Right renal cortex interstitium (tissue), 3 donors: ENCODE data around the gene SIX1. TPM values are rescaled to one million over a fixed set of nuclear protein-coding genes. Genes with fewer than 3 reads are reported as not detected.

Experiments used
- DNase-seq, 3 donors: peaks; one replicate each; pipeline ENCODE4 v3.0.0-alpha.2; 2013; ENCODE audit warnings: low read depth in 3 of 3, low spot score in 2 of 3
- polyA plus RNA-seq, 3 donors: library from polyadenylated mRNA; unstranded; fragments of 120-200 nt; gene quantifications; one replicate each; pipeline ENCODE4 v1.2.1, GENCODE V29; 2013; ENCODE audit not compliant: insufficient read length in 3 of 3

SIX1 gene
- polyA plus RNA-seq, 3 donors = 7.5 to 12.4 (median 10.3) TPM

- no peak for DNase-seq
These were observed 5.6 kb downstream of the SIX1 start for GRCh38 chr14:60643463-60644314.

GRCh38 chr14:60643141-60643462 is 6.2 kb downstream of the SIX1 start:
- no peak for DNase-seq

GRCh38 chr14:60642270-60643140 is 6.8 kb downstream of the SIX1 start:
- DNase-seq = no peak

- DNase-seq = no peak
These were observed 7.5 kb downstream of the SIX1 start for GRCh38 chr14:60641742-60642269.

DNA sequence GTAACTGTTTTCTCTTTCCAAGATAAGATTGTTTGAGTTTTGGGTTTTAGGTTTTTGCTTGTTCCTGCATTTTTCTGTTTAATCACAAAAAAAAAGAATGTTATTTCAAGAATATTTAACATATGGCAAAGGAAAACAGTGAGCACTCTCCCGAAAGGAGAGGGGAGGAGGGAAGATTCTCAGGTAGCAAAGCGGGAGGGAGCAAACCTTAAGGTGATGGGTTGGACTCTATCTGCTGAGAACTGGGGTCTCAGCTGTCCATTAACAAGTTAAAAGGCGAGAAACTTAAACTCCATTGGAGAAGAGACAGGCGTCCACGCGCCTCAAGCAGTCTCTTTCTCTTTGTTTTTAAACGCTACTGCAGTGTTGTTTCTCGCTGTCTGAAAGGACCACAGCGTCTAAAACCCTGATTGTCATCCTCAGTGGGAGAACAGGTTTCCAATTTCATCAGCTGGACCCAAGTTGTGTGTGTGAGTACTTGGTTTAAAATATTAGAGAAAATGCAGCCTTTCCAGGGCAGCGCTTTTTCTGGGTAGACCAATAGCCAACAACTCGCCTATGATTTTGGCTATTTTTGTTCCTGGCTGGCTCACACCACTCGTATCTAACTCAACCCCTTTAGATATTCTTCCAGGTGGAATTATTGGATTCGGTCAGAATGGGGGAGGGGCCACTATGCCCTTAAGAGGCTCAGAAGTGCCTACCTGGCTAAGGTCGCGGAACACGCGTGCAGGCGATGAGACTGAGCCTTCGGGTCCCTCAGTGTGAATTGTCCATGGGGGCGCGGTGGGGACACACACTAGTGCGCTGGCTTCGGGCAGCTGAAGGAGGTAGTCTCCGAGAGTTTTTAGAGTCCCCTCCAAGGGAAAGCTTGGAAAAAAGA is 8.2 kb downstream of the SIX1 start:
- no peak for DNase-seq

GRCh38 chr14:60639674-60640073 is 9.6 kb downstream of the SIX1 start:
- no peak for DNase-seq

DNA sequence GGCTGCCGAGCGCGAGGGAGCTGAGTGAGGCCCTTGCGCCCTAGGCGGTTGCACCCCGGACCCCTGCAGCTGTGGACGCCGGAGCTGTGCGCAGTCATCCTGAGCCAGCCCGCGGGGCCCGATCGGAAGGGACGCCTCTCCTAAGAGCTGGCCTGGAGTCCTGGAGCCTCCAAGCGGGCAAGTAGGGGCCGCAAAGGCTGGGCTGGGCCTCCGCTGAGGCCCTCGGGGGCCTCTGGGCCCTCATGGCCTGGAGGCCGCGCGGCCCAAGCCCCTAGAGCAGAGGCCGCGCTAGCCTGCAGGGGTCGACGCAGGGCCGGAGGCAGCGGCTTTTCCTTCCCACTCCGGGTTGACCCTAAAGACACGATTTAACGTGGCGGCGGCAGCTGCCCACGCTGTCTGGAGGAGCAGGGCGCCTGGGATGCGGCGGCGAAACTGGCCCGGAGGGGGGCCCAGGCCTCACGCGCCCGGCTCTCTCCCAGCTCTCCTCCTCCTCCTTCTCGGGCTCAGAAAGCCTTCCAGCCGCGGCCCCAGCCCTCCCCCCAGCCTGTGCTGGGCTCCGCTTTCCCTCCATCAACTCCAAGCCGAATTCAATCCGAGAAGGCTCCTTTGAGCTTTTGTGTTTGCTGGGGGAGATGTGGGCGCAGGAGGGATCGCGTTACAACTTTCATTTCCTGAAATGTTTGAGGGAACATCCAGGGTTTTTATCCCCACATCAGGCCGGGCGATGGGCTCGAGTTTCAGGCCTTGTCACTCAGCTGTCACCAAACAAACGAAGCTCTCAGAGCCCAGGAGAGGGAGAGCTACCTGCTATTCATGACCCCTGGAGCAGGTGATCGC is 11.6 kb downstream of the SIX1 start:
- DNase-seq = no peak

DNA sequence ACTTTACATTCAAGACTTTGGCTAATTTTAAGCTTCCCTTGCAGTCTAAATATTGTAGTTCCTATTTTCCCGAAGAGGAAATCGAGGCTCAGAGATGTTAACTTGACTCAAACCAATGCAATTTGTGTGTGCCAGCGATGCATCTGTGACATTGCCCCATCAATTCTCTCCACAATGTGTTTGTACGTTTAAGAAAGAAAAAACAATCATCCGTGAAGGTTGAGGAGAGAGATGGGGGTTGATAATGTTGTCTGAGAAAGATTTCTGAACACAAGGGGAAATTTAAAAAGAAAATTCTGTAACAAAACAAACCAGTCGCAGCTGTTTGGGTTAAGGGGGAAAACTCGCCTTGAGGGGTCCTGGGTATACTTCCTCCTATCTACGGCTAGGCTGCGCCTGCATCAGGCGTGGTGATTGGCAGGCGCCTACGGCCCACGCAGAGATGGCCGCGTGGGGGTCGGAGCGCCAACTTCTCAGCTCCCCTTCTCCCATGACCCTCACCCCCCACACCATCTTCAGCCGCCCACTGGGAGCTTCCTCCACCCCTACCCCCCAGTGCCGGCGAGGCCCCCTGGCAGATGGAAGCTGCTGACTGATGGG is 12.3 kb downstream of the SIX1 start:
- no peak for DNase-seq

GRCh38 chr14:60634153-60634552 is 15.1 kb downstream of the SIX1 start:
- no peak for DNase-seq

DNA sequence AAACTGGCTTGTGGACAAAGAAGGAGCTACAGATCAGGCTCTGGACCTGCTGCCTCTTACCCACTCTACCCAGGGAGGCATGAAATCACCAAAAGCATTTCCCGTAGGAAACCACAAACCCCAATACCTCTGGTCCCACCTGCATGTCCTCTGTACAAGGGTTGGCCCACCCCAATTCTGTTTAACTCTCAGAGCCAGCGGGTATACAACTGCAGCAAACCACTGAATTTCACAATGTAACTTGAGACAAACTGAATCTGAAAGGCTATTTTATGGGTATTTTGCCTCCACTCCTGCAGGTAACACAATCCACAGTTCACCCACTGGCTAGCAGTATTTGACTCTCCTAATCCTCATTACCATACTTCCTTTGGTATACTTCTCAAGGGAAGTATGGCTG is 16.5 kb downstream of the SIX1 start:
- DNase-seq = no peak

GRCh38 chr14:60632257-60632656 is 17.0 kb downstream of the SIX1 start:
- no peak for DNase-seq

DNA sequence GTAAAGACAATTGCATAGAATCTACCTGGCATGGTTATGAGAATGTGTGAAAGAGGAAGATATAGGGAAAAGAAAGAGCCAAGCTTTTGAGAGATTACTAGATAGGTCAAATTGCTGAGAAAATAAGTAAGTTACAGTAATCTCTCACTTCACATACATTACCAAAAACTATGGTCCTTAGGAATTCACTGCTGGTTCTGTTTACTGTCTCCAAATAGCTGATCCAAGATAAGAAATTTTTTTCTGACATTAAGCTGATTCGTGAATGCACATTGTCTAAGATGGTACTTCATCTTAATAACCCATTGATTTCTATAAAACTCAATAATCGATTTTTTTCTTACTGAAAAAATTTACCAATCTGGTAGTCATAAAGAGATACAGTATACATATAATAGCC is 17.4 kb downstream of the SIX1 start:
- DNase-seq = no peak

- DNase-seq = no peak
These were observed 19.1 kb downstream of the SIX1 start for GRCh38 chr14:60630129-60630528.

DNA sequence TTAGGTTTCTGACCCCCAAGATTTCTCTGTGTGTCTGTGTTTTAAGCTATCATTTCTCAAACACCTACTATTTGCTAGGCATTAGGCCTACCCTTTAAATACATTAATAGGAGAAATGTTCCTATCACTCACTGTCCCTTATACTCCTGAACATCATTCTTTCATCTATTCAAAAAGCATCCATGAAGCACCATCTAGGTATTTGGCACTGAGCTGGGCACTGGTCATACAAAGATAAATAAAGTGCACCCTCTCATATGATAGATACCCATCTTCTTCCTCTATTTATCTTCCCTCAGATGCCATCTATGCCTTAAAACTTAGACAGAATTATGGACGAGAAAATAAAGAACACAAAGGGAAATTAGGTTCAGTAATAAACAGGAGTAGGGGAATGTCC is 20.4 kb downstream of the SIX1 start:
- no peak for DNase-seq

GRCh38 chr14:60622917-60623257 is 26.4 kb downstream of the SIX1 start:
- DNase-seq = no peak

DNA sequence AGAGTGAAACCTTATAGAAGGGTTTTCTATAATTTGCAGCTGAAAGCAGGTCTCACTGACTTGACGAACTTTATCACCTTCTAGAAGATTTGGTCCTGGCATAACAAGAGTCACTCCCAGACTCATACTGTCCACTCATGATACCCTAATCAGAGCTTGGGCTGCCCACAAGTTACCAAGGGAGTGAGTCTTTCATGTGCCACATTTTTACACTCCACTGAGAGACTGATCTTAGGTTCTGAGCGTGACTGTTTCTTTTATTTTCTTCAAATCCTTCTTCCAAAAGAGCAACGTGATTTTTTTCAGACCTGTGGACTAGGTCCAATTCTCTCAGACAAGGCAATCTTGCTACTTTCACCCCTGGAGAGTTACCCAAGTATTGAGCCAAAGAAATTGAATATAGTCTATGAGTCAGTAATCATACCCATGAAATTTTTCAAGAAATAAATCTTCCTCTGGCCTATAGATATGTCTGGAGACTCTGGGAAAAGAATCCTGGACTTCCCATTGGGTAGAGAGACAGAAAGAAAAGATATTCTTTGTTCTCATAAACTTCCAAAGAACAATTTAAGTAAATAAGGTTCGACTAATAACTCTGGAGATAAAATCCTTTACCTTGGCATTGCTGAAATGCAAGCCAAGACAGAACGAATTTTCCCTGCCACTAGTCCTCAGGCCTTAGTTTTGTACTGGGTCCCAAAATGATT is 26.9 kb downstream of the SIX1 start:
- DNase-seq = no peak

DNA sequence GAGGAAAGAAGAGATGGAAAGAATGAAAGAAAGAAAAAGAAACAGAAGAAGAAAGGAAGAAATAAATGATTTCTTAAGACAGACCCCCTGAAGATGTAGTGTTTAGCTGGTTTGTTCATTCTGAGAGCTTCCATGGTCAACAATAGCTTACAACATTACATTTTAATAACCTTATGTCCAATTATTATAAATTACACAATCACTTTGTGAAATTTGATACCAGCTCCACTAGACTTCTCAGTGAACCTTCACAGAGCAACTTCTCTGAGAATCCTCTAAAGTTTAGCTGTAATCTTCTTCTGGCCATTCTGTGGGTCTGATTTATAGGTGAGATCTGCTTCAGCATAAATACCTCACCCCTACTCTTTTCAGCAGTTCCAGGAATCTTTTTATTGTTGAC is 27.9 kb downstream of the SIX1 start:
- DNase-seq = no peak

- no peak for DNase-seq
These were observed 31.0 kb downstream of the SIX1 start for GRCh38 chr14:60618241-60618640.

- DNase-seq = no peak
These were observed 32.8 kb downstream of the SIX1 start for GRCh38 chr14:60616461-60616959.
